ENCODE data around the gene CCNA1. TPM values are rescaled to one million over a fixed set of nuclear protein-coding genes. Genes with fewer than 3 reads are reported as not detected.

The CCNA1 gene
- total RNA-seq, 1 donor: 0.09 TPM

DNA sequence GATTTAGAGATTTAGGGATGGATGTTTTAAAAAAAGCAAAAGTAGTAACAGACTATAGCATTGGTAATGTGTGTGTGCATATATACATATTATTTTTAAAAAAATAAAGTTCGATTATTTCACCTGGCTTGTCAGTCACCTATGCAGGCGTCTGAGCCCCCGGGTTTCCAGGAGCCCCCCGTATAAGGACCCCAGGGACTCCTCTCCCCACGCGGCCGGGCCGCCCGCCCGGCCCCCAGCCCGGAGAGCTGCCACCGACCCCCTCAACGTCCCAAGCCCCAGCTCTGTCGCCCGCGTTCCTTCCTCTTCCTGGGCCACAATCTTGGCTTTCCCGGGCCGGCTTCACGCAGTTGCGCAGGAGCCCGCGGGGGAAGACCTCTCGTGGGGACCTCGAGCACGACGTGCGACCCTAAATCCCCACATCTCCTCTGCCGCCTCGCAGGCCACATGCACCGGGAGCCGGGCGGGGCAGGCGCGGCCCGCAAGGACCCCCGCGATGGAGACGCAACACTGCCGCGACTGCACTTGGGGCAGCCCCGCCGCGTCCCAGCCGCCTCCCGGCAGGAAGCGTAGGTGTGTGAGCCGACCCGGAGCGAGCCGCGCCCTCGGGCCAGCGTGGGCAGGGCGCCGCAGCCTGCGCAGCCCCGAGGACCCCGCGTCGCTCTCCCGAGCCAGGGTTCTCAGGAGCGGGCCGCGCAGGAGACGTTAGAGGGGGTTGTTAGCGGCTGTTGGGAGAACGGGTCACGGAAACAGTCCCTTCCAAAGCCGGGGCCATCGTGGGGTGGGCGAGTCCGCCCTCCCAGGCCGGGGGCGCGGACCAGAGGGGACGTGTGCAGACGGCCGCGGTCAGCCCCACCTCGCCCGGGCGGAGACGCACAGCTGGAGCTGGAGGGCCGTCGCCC is 840 bp upstream of the CCNA1 start:
- H3K4me3 ChIP-seq (ENCODE audit: low read depth, low read length): peak overlapping the region; percentile 58
- TF ChIP-seq, protein P1, sequence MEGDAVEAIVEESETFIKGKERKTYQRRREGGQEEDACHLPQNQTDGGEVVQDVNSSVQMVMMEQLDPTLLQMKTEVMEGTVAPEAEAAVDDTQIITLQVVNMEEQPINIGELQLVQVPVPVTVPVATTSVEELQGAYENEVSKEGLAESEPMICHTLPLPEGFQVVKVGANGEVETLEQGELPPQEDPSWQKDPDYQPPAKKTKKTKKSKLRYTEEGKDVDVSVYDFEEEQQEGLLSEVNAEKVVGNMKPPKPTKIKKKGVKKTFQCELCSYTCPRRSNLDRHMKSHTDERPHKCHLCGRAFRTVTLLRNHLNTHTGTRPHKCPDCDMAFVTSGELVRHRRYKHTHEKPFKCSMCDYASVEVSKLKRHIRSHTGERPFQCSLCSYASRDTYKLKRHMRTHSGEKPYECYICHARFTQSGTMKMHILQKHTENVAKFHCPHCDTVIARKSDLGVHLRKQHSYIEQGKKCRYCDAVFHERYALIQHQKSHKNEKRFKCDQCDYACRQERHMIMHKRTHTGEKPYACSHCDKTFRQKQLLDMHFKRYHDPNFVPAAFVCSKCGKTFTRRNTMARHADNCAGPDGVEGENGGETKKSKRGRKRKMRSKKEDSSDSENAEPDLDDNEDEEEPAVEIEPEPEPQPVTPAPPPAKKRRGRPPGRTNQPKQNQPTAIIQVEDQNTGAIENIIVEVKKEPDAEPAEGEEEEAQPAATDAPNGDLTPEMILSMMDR (IDR thresholded peaks at IDR 0.05; ENCODE audit: insufficient read depth, low read length): no peak
- DNase-seq (ENCODE audit: low read depth): no peak

DNA sequence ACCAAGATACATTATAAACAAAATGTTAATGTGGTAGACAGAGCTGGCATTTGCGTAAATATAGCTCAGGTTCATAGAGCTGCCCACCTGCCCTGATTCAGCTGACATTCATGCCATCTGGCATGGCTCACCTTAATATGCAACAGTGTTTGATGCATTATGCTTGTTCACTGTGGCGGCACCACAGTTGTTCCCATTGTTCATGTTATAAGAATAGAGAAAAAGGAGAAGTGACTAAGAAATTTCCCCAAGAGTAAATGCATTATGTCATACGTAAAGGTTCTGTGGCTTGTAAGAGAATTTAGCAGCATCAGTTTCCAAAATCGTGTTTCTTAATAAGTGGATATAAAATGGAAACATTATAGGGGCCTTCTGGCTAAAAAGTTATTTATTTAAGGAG is 4.5 kb downstream of the CCNA1 start:
- TF ChIP-seq, protein P1 (IDR thresholded peaks at IDR 0.05; ENCODE audit: insufficient read depth, low read length): no peak
- no peak overlapping the region for H3K4me3 ChIP-seq (ENCODE audit: low read depth, low read length)
- DNase-seq (ENCODE audit: low read depth): no peak

DNA sequence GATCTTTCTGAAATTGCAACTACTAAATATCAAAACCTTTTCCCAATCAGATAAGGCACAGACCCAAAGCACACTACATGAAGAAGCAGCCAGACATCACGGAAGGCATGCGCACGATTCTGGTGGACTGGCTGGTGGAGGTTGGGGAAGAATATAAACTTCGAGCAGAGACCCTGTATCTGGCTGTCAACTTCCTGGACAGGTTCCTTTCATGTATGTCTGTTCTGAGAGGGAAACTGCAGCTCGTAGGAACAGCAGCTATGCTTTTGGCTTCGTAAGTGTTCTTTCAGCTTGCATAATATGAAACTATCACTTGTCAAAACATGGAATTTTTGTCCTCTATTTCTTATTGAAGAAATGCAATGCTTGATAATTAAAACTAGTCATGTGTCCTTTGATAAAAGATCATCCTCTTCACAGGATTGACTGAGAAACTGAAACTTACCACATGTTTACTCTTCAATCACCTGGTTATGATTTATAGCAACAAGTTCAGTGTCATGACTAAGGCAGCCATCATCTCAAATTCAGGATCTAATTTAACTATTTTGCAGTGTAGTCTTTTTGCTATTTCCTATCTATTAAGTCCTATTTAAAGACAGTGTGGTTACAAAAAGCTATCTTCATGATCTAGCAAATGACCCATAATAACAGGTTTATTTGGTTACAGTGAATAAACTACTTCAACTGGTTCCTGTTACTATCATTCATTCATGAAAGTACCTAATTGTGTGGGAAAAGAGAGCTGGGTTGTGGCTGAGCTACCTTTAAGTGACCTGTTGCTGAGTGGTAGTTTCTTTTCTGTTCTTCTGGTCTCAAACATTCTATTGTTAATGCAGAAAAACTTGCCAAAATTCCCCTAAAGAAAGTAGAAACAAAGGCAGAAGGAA is 6.5 kb downstream of the CCNA1 start:
- DNase-seq (ENCODE audit: low read depth): no peak
- no peak overlapping the region for H3K4me3 ChIP-seq (ENCODE audit: low read depth, low read length)
- TF ChIP-seq, protein P1 (IDR thresholded peaks at IDR 0.05; ENCODE audit: insufficient read depth, low read length): no peak

DNA sequence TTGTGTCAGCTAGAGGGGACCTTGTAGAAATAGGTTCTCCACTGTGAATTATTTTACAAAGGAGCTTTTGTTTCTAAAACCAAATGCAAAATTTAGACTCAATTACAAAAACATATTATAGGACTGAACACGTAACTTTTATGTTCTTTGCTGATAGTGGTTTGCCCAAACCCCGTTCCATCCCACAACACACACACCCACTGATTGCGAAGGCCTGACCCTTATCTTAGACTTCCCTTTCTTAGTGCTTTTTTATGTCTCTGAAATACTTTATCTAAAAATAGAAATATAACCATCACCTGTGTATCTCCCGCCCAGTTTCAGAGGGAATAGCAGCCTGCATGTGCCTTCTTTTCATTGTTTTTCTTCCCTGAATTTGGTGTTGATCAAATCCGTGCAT is 13.0 kb downstream of the CCNA1 start:
- TF ChIP-seq, protein P1 (IDR thresholded peaks at IDR 0.05; ENCODE audit: insufficient read depth, low read length): no peak
- no peak for DNase-seq (ENCODE audit: low read depth)
- no peak overlapping the region for H3K4me3 ChIP-seq (ENCODE audit: low read depth, low read length)

DNA sequence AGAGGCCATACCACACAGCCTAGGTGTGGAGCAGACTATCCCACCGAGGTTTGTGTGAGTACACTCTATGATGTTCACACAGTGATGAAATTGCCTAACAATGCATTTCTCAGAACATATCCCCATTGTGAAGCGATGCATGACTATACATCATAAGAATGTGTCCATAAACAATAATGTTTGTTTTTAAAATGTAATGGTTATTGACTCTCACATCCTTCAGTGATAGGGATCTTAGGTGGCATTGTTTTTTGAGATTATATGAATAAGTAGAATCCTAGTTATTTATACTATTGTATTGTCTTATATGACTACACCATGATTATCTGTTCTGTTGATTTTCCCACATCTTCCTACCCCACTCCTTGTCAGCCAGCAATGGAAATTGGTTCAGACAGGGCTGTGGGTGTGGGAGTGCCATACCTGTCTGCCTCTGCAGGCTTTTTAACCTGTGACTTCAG is 13.6 kb downstream of the CCNA1 start:
- TF ChIP-seq, protein P1 (IDR thresholded peaks at IDR 0.05; ENCODE audit: insufficient read depth, low read length): no peak
- DNase-seq (ENCODE audit: low read depth): no peak
- no peak overlapping the region for H3K4me3 ChIP-seq (ENCODE audit: low read depth, low read length)

DNA sequence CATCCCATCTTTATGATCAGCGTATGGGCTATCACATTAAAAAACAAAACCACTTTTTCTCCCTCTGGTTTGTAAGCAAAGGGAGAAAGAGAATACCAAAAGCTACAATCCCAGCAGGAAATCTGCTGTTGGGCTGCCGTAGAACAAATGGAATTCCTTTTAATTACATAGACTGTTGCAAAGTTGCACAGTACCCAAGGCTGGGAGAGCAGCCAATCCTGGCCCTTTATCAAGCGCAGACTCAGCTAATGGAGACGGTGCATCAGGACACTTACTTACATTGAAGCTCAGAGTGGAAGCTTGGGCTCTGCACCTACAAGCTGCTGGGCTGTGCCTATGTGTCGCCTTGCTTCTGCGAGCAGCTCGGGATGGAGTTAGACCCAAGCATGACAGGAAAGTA is 15.2 kb downstream of the CCNA1 start:
- DNase-seq (ENCODE audit: low read depth): peak; percentile 67
- H3K4me3 ChIP-seq (ENCODE audit: low read depth, low read length): no peak overlapping the region
- TF ChIP-seq, protein P1 (IDR thresholded peaks at IDR 0.05; ENCODE audit: insufficient read depth, low read length): no peak

All from fibroblast of the aortic adventitia (primary cell).